IMR-90 (cell line): Measurements from ENCODE around the gene ANKRD55. TPM values are rescaled to one million over a fixed set of nuclear protein-coding genes. Genes with fewer than 3 reads are reported as not detected.

Experiments
- ATAC-seq: fragments of 200-7000 bp; cut with Tn5 transposase; 2 replicates; pipeline ENCODE4 v1.9.1; 2020; ENCODE audit warnings: low read depth, mild to moderate bottlenecking, moderate library complexity
- BruUV-seq: library from RNA; stranded (reverse); fragments of 400-500 nt; replicated peaks from 2 replicates; lab custom pipeline; 2021; lab: Mats Ljungman, UMichigan
- CTCF ChIA-PET: fragments of 300-600 bp; formaldehyde crosslinking; extraction: SDS; loops from one replicate; lab custom pipeline; 2021; ENCODE audit warnings: antibody characterized with exemption; lab: Yijun Ruan, JAX
- POLR2A ChIA-PET: fragments of 300-600 bp; sonication (Branson Sonifier 250); formaldehyde crosslinking; loops from one replicate; lab custom pipeline; 2022; ENCODE audit warnings: antibody characterized with exemption; ENCODE audit not compliant: unreplicated experiment; lab: Charles Lee
- DNase-seq: peaks from one replicate; pipeline ENCODE4 v3.0.0; 2013
- H2AFZ ChIP-seq: replicated peaks from 2 replicates; pipeline ENCODE3; 2013; ENCODE audit warnings: low read length, mild to moderate bottlenecking; ENCODE audit not compliant: poor library complexity
- H2AK5ac ChIP-seq: 2 replicates; pipeline ENCODE4 v1.6.1; 2013; ENCODE audit warnings: low read depth, low read length, inconsistent platforms
- H2AK9ac ChIP-seq: replicated peaks from 2 replicates; pipeline ENCODE3; 2013; ENCODE audit warnings: mild to moderate bottlenecking, low read depth, low read length, moderate library complexity; ENCODE audit not compliant: poor library complexity
- H2BK120ac ChIP-seq: 2 replicates; pipeline ENCODE4 v1.6.1; 2013; ENCODE audit warnings: low read depth, low read length, inconsistent platforms
- H2BK15ac ChIP-seq: 3 replicates; pipeline ENCODE4 v1.6.1; 2013; ENCODE audit warnings: low read depth, low read length, inconsistent platforms
- H2BK20ac ChIP-seq: 2 replicates; pipeline ENCODE4 v1.6.1; 2013; ENCODE audit warnings: low read depth, mild to moderate bottlenecking, inconsistent platforms, low read length, moderate library complexity
- H2BK5ac ChIP-seq: 2 replicates; pipeline ENCODE4 v1.6.1; 2013; ENCODE audit warnings: mild to moderate bottlenecking, low read depth, low read length, inconsistent platforms; ENCODE audit not compliant: poor library complexity, severe bottlenecking
- H3K14ac ChIP-seq: replicated peaks from 2 replicates; pipeline ENCODE4 v1.6.1; 2013; ENCODE audit warnings: low read depth, low read length, inconsistent platforms
- H3K18ac ChIP-seq: 2 replicates; pipeline ENCODE4 v1.6.1; 2013; ENCODE audit warnings: low read depth, low read length, control low read depth
- H3K23ac ChIP-seq: 2 replicates; pipeline ENCODE4 v1.6.1; 2013; ENCODE audit warnings: low read depth, low read length, inconsistent platforms
- H3K27ac ChIP-seq: 2 replicates; pipeline ENCODE4 v1.5.1; 2013; ENCODE audit warnings: mild to moderate bottlenecking, control low read depth, low read length; ENCODE audit not compliant: insufficient read depth
- H3K27me3 ChIP-seq: 2 replicates; pipeline ENCODE4 v1.6.1; 2013; ENCODE audit warnings: low read length; ENCODE audit not compliant: control insufficient read depth, insufficient read depth
- H3K36me3 ChIP-seq: 2 replicates; pipeline ENCODE4 v1.6.1; 2013; ENCODE audit warnings: low read length, mixed read lengths; ENCODE audit not compliant: control insufficient read depth, insufficient read depth
- H3K4ac ChIP-seq: 2 replicates; pipeline ENCODE4 v1.6.1; 2013; ENCODE audit warnings: low read depth, low read length, inconsistent platforms
- H3K4me1 ChIP-seq: 2 replicates; pipeline ENCODE4 v1.6.1; 2013; ENCODE audit warnings: low read length, mixed read lengths; ENCODE audit not compliant: control insufficient read depth, insufficient read depth
- H3K4me2 ChIP-seq: 2 replicates; pipeline ENCODE4 v1.6.1; 2013; ENCODE audit warnings: low read depth, mild to moderate bottlenecking, control low read depth, low read length, moderate library complexity
- H3K4me3 ChIP-seq: 2 replicates; pipeline ENCODE4 v1.5.1; 2013; ENCODE audit warnings: low read depth, mild to moderate bottlenecking, control low read depth, low read length, moderate library complexity; ENCODE audit not compliant: insufficient read depth
- H3K56ac ChIP-seq: 2 replicates; pipeline ENCODE4 v1.6.1; 2013; ENCODE audit warnings: low read length, inconsistent platforms; ENCODE audit not compliant: insufficient read depth; ENCODE audit errors: extremely low read depth
- H3K79me1 ChIP-seq, 2 experiments: 2 replicates each; pipeline ENCODE4 v1.6.1; 2013; ENCODE audit warnings: low read length in 2 of 2, inconsistent platforms in 1 of 2, low read depth in 1 of 2
- H3K9ac ChIP-seq: 2 replicates; pipeline ENCODE4 v1.6.1; 2013; ENCODE audit warnings: low read depth, low read length, control low read depth
- H3K9me1 ChIP-seq: 2 replicates; pipeline ENCODE4 v1.6.1; 2013; ENCODE audit warnings: low read length, inconsistent platforms; ENCODE audit not compliant: insufficient read depth
- H3K9me3 ChIP-seq: 2 replicates; pipeline ENCODE4 v1.6.1; 2013; ENCODE audit warnings: low read length; ENCODE audit not compliant: control insufficient read depth, insufficient read depth
- H4K20me1 ChIP-seq: 2 replicates; pipeline ENCODE4 v1.6.1; 2013; ENCODE audit warnings: low read length, inconsistent platforms; ENCODE audit not compliant: insufficient read depth
- H4K5ac ChIP-seq: 2 replicates; pipeline ENCODE4 v1.6.1; 2013; ENCODE audit warnings: mild to moderate bottlenecking, low read depth, low read length, control low read depth
- H4K8ac ChIP-seq, 2 experiments: 2 replicates each; pipeline ENCODE4 v1.6.1; 2013; ENCODE audit warnings: low read depth in 2 of 2, low read length in 2 of 2, control low read depth in 1 of 2, inconsistent platforms in 1 of 2
- H4K91ac ChIP-seq: 2 replicates; pipeline ENCODE4 v1.6.1; 2013; ENCODE audit warnings: low read depth, low read length, inconsistent platforms; ENCODE audit not compliant: insufficient read depth
- FOS ChIP-seq: fragments of 150-350 bp; IDR thresholded peaks from 2 replicates; pipeline ENCODE4 v1.6.1; 2016; ENCODE audit warnings: low read depth, low read length
- MAFK ChIP-seq: IDR thresholded peaks from 2 replicates; pipeline ENCODE4 v1.6.1; 2012; ENCODE audit warnings: low read depth, low read length, improper control_type of control experiment
- SMC3 ChIP-seq: fragments of 150-350 bp; IDR thresholded peaks from 2 replicates; pipeline ENCODE4 v1.6.1; 2016; ENCODE audit warnings: low read depth, mild to moderate bottlenecking, antibody characterized with exemption, low read length, moderate library complexity
- USF2 ChIP-seq: fragments of 150-350 bp; IDR thresholded peaks from 2 replicates; pipeline ENCODE4 v1.6.1; 2017; ENCODE audit warnings: mild to moderate bottlenecking, antibody characterized with exemption, low read length, low read depth
- WGBS, 2 experiments: methylation state at CpG; one replicate each; pipeline versions ENCODE4 v1.1.5 to v1.1.7; 2013; ENCODE audit warnings: missing lambda C conversion rate in 2 of 2; ENCODE audit not compliant: insufficient read length in 1 of 2; ENCODE audit errors: extremely low coverage in 2 of 2; 5-methylcytosine and 5-hydroxymethylcytosine counted together
- dilution Hi-C: fragments of 300-500 bp; cut with HindIII; formaldehyde crosslinking; loops from one replicate; pipeline ENCODE4 v1.14.3; 2018; ENCODE audit warnings: low sequenced_read_pairs; ENCODE audit not compliant: unreplicated experiment
- in situ Hi-C: fragments of 300-500 bp; cut with MboI; formaldehyde crosslinking; loops from 3 replicates; pipeline ENCODE4 v1.14.3; 2019; ENCODE audit warnings: low sequenced_read_pairs, inconsistent platforms, mixed read lengths
- intact Hi-C: fragments of 100-400 bp; cut with micrococcal nuclease; formaldehyde crosslinking; loops from 2 replicates; pipeline ENCODE4 v1.10.0; 2022
- polyA plus RNA-seq, 3 experiments: library from polyadenylated mRNA; depleted of rRNA; stranded (reverse); fragments of >200 nt; gene quantifications; 2 replicates each; pipeline ENCODE4 v1.2.3, GENCODE V29; 2012; ENCODE audit warnings: low replicate concordance in 1 of 3
- total RNA-seq: library from RNA; depleted of rRNA; stranded (reverse); fragments of >200 nt; gene quantifications from 2 replicates; pipeline ENCODE4 v1.2.3, GENCODE V29; 2012

Gene ANKRD55
- total and polyA plus RNA-seq, 2 of the 4 experiments (the other 2 are of a cell fraction): not detected

GRCh38 chr5:56105511-56106291 is 127.4 kb downstream of the ANKRD55 start:
- no peak overlapping the region for H3K9ac ChIP-seq
- no peak for DNase-seq
- no peak overlapping the region for H4K8ac ChIP-seq
- no peak overlapping the region for H3K4me2 ChIP-seq
- no peak overlapping the region for H3K4ac ChIP-seq
- H4K91ac ChIP-seq: no peak overlapping the region
- intact Hi-C loops (no loop called here), dilution Hi-C loops (no loop called here), in situ Hi-C loops (no loop called here)
- POLR2A ChIA-PET: no interaction called here
- no peak overlapping the region for H4K5ac ChIP-seq
- no peak overlapping the region for H3K56ac ChIP-seq
- H2AK9ac ChIP-seq: no peak overlapping the region
- peaks cover 2% of the 10 kb centered on the region; the same call in 1 of the 2 replicates for H3K4me1 ChIP-seq
- H3K79me1 ChIP-seq: no peaks in the 10 kb centered on the region
- H3K36me3 ChIP-seq: no peaks in the 10 kb centered on the region
- H3K9me1 ChIP-seq: peaks cover 6% of the 10 kb centered on the region
- H3K27ac ChIP-seq: no peak overlapping the region
- H3K23ac ChIP-seq: no peak overlapping the region
- H2AFZ ChIP-seq: no peak overlapping the region
- H2AK5ac ChIP-seq: no peak overlapping the region
- 93% methylated on average over 3 of the region's 6 CpGs; no CpG with 5 or more reads in 1 of the 2 experiments for WGBS, 2 experiments
- ATAC-seq: no peak
- H3K27me3 ChIP-seq: no peaks in the 10 kb centered on the region
- no peak overlapping the region for H3K18ac ChIP-seq
- no peak overlapping the region for H3K4me3 ChIP-seq
- H2BK20ac ChIP-seq: no peak overlapping the region
- no TSS peak for BruUV-seq
- TF ChIP-seq SMC3: no peak
- TF ChIP-seq FOS: no peak
- TF ChIP-seq USF2: no peak
- no peak for TF ChIP-seq MAFK
- no peak overlapping the region; the same call in 2 of the 3 replicates for H2BK15ac ChIP-seq
- CTCF ChIA-PET: interaction anchor here (0.6 kb wide), 1 partner anchor 1081 kb away, joined by 3 read pairs; no protein-coding TSS in a partner anchor
- peaks cover 2% of the 10 kb centered on the region for H3K9me3 ChIP-seq
- H2BK5ac ChIP-seq: no peak overlapping the region
- no peak overlapping the region for H2BK120ac ChIP-seq
- no peaks in the 10 kb centered on the region for H4K20me1 ChIP-seq
- H3K14ac ChIP-seq: no peak overlapping the region
